Activated CD8-positive, alpha-beta memory T cell treated with anti-CD3 and anti-CD28 coated beads for 36 hours (primary cell): ENCODE results near the gene FGFRL1. TPM values are rescaled to one million over a fixed set of nuclear protein-coding genes. Genes with fewer than 3 reads are reported as not detected.
"Not testable (repeated sequence)": the region's sequence is repeated elsewhere in the genome, so short reads cannot be mapped to it uniquely, and the experiment has no call there.

Experiments
- CTCF ChIA-PET: fragments of 350-600 bp; sonication (Branson Sonifier 250); formaldehyde crosslinking; loops from one replicate; lab custom pipeline; 2021; ENCODE audit warnings: antibody characterized with exemption; lab: Charles Lee
- POLR2A ChIA-PET: fragments of 350-600 bp; sonication (Branson Sonifier 250); formaldehyde crosslinking; loops from one replicate; lab custom pipeline; 2021; ENCODE audit warnings: antibody characterized with exemption; lab: Charles Lee
- total RNA-seq, 2 experiments: library from RNA; stranded (reverse); gene quantifications; one replicate each; pipeline ENCODE4 v1.2.3, GENCODE V29; 2021

FGFRL1 gene
- total RNA-seq, 2 experiments from 2014 or later: 17.7 to 18.7 TPM

- ChIA-PET POLR2A (no interaction called here), CTCF (no interaction called here)
These were observed 31.1 kb downstream of the FGFRL1 start for GRCh38 chr4:1042352-1043055.

- POLR2A ChIA-PET: no interaction called here
These were observed 31.7 kb downstream of the FGFRL1 start for GRCh38 chr4:1043162-1043561.

GRCh38 chr4:1043651-1044468 lies 32.4 kb downstream of the FGFRL1 start:
- CTCF ChIA-PET: no interaction called here
- POLR2A ChIA-PET: interaction anchor here (0.5 kb wide), 1 partner anchor 66 kb away, joined by 3 read pairs; no protein-coding TSS in a partner anchor

More at GRCh38 chr4:1043162-1043561, 31.7 kb downstream of the FGFRL1 start:
- CTCF ChIA-PET: no interaction called here

- POLR2A ChIA-PET: interaction anchor here (0.5 to 0.6 kb wide), 2 partner anchors 65 to 988 kb away, joined by 3 read pairs; no protein-coding TSS in a partner anchor
- CTCF ChIA-PET: no interaction called here
These were observed 33.2 kb downstream of the FGFRL1 start for GRCh38 chr4:1044469-1045192.

GRCh38 chr4:1045193-1045594 lies 33.8 kb downstream of the FGFRL1 start:
- CTCF ChIA-PET: no interaction called here
- POLR2A ChIA-PET: interaction anchor here (0.6 kb wide), 1 partner anchor 989 kb away, joined by 3 read pairs; no protein-coding TSS in a partner anchor

- ChIA-PET CTCF (no interaction called here), POLR2A (interaction anchor here (0.6 kb wide), 1 partner anchor 989 kb away, joined by 3 read pairs; no protein-coding TSS in a partner anchor)
These were observed 34.3 kb downstream of the FGFRL1 start for GRCh38 chr4:1045595-1046201.

GRCh38 chr4:1046581-1047011 lies 35.2 kb downstream of the FGFRL1 start:
- POLR2A ChIA-PET, CTCF ChIA-PET: not testable (repeated sequence)

- CTCF ChIA-PET: no interaction called here
- POLR2A ChIA-PET: no interaction called here
These were observed 35.9 kb downstream of the FGFRL1 start for GRCh38 chr4:1047106-1047975.

GRCh38 chr4:1047976-1048772 lies 36.7 kb downstream of the FGFRL1 start:
- CTCF ChIA-PET: no interaction called here
- POLR2A ChIA-PET: no interaction called here

GRCh38 chr4:1048773-1049590 lies 37.6 kb downstream of the FGFRL1 start:
- ChIA-PET CTCF (no interaction called here), POLR2A (no interaction called here)

- CTCF ChIA-PET: no interaction called here
- POLR2A ChIA-PET: no interaction called here
These were observed 38.1 kb downstream of the FGFRL1 start for GRCh38 chr4:1049591-1049905.

- POLR2A ChIA-PET: no interaction called here
- CTCF ChIA-PET: no interaction called here
These were observed 39.2 kb downstream of the FGFRL1 start for GRCh38 chr4:1050486-1051213.

GRCh38 chr4:1051472-1051871 lies 40.0 kb downstream of the FGFRL1 start:
- ChIA-PET CTCF (no interaction called here), POLR2A (no interaction called here)

- ChIA-PET CTCF (no interaction called here), POLR2A (no interaction called here)
These were observed 40.8 kb downstream of the FGFRL1 start for GRCh38 chr4:1052231-1052671.

GRCh38 chr4:1053080-1053661 lies 41.7 kb downstream of the FGFRL1 start:
- ChIA-PET CTCF (no interaction called here), POLR2A (interaction anchor here (0.7 kb wide), 1 partner anchor 37 kb away, joined by 3 read pairs; no protein-coding TSS in a partner anchor)

- POLR2A ChIA-PET, CTCF ChIA-PET: not testable (repeated sequence)
These were observed 42.5 kb downstream of the FGFRL1 start for GRCh38 chr4:1053891-1054290.
